SK-N-SH treated with all-trans-retinoic acid at 6 μM for 48 hours (cell line): ENCODE measurements around the gene CNPY3.

ENCODE experiments used
- ARNTL ChIP-seq: fragments of 450-650 bp; formaldehyde crosslinking; IDR thresholded peaks from 2 replicates; pipeline ENCODE4 v1.5.0; 2020; ENCODE audit warnings: low read depth, mild to moderate bottlenecking, moderate library complexity, borderline replicate concordance
- BACH2 ChIP-seq: fragments of 250-450 bp; sonication (Bioruptor Pico); IDR thresholded peaks from 2 replicates; pipeline ENCODE4 v1.9.0; 2021; ENCODE audit warnings: mild to moderate bottlenecking, borderline replicate concordance
- CREB5 ChIP-seq: fragments of 250-450 bp; sonication (Bioruptor Pico); IDR thresholded peaks from 2 replicates; pipeline ENCODE4 v1.5.1; 2020; ENCODE audit warnings: low read depth, mild to moderate bottlenecking, moderate library complexity
- ESRRG ChIP-seq: fragments of 250-450 bp; sonication (Bioruptor Pico); IDR thresholded peaks from 2 replicates; pipeline ENCODE4 v1.6.1; 2021; ENCODE audit warnings: mild to moderate bottlenecking
- PATZ1 ChIP-seq: fragments of 250-450 bp; sonication (Bioruptor Pico); IDR thresholded peaks from 2 replicates; pipeline ENCODE4 v1.8.0; 2020; ENCODE audit warnings: mild to moderate bottlenecking, moderate library complexity, borderline replicate concordance
- POU6F1 ChIP-seq: fragments of 250-450 bp; sonication (Bioruptor Pico); IDR thresholded peaks from 2 replicates; pipeline ENCODE4 v1.8.0; 2021; ENCODE audit warnings: low read depth, mild to moderate bottlenecking, moderate library complexity, borderline replicate concordance
- SNAI2 ChIP-seq: fragments of 250-450 bp; sonication (Bioruptor Pico); IDR thresholded peaks from 2 replicates; pipeline ENCODE4 v1.5.0; 2020; ENCODE audit warnings: mild to moderate bottlenecking, moderate library complexity
- TOX ChIP-seq: fragments of 250-450 bp; sonication (Bioruptor Pico); IDR thresholded peaks from 2 replicates; pipeline ENCODE4 v1.8.0; 2021; ENCODE audit warnings: mild to moderate bottlenecking, moderate library complexity, borderline replicate concordance
- TSHZ2 ChIP-seq: fragments of 250-450 bp; sonication (Bioruptor Pico); IDR thresholded peaks from 2 replicates; pipeline ENCODE4 v1.5.0; 2020; ENCODE audit warnings: mild to moderate bottlenecking, moderate library complexity
- ZFP30 ChIP-seq: fragments of 450-650 bp; formaldehyde crosslinking; IDR thresholded peaks from 2 replicates; pipeline ENCODE4 v1.5.0; 2022; ENCODE audit warnings: mild to moderate bottlenecking, moderate library complexity
- ZNF565 ChIP-seq: fragments of 450-650 bp; formaldehyde crosslinking; conservative IDR thresholded peaks from 2 replicates; pipeline ENCODE4 v1.5.0; 2020; ENCODE audit warnings: low read depth, mild to moderate bottlenecking, moderate library complexity
- ZNF70 ChIP-seq: fragments of 450-650 bp; formaldehyde crosslinking; IDR thresholded peaks from 2 replicates; pipeline ENCODE4 v1.5.0; 2020; ENCODE audit warnings: mild to moderate bottlenecking, moderate library complexity

GRCh38 chr6:42940493-42941045, 11.3 kb downstream of the CNPY3 start:
- TF ChIP-seq ZNF70 (CRISPR knock-in tag) (no peak), POU6F1 (CRISPR knock-in tag) (no peak), TSHZ2 (no peak), CREB5 (CRISPR knock-in tag) (no peak), PATZ1 (no peak), TOX (CRISPR knock-in tag) (no peak), ZNF565 (no peak), ESRRG (CRISPR knock-in tag) (no peak), ARNTL (CRISPR knock-in tag) (no peak), SNAI2 (CRISPR knock-in tag) (no peak), ZFP30 (CRISPR knock-in tag) (no peak), BACH2 (CRISPR knock-in tag) (no peak)
